Lower lobe of right lung (tissue), 2 donors: ENCODE results near the gene MMP27. TPM values are rescaled to one million over a fixed set of nuclear protein-coding genes. Genes with fewer than 3 reads are reported as not detected.
"Not testable (repeated sequence)": the region's sequence is repeated elsewhere in the genome, so short reads cannot be mapped to it uniquely, and the experiment has no call there.

Source experiments
- ATAC-seq, 2 donors: fragments of 200-7000 bp; cut with Tn5 transposase; one replicate each; pipeline ENCODE4 v1.9.1; 2020 to 2022; ENCODE audit warnings: mild to moderate bottlenecking in 2 of 2, moderate library complexity in 2 of 2
- DNase-seq: peaks from one replicate; pipeline ENCODE4 v3.0.0-alpha.2; 2020
- H3K27ac ChIP-seq: fragments of 200-600 bp; one replicate; pipeline ENCODE4 v1.8.0; 2022
- H3K27me3 ChIP-seq: fragments of 200-600 bp; one replicate; pipeline ENCODE4 v1.8.0; 2022; ENCODE audit warnings: low read depth
- H3K36me3 ChIP-seq: fragments of 200-600 bp; one replicate; pipeline ENCODE4 v1.8.0; 2022; ENCODE audit warnings: mild to moderate bottlenecking
- H3K4me1 ChIP-seq: fragments of 200-600 bp; one replicate; pipeline ENCODE4 v1.8.0; 2022
- H3K4me3 ChIP-seq: fragments of 200-600 bp; one replicate; pipeline ENCODE4 v1.8.0; 2022; ENCODE audit warnings: mild to moderate bottlenecking
- H3K9me3 ChIP-seq: fragments of 200-600 bp; one replicate; pipeline ENCODE4 v1.8.0; 2022
- CTCF ChIP-seq: fragments of 200-600 bp; IDR thresholded peaks from one replicate; pipeline ENCODE4 v1.8.0; 2022; ENCODE audit warnings: antibody characterized with exemption, mild to moderate bottlenecking
- intact Hi-C: fragments of 100-400 bp; cut with DNase I; formaldehyde crosslinking; loops from one replicate; pipeline ENCODE4 v1.11.0; 2022
- total RNA-seq: library from RNA; stranded (reverse); fragmentation: NEBNext Ultra II Directional; extraction: Animal tissue kit (Norgen Biotek cat#: 25700); gene quantifications from one replicate; pipeline ENCODE4 v1.2.1, GENCODE V29; 2021
- donor health status: DM: no; HTN: yes; CAD: no; lungs with severe emphysema.

MMP27 gene
- total RNA-seq, 1 donor from 2014 or later = not detected

- DNase-seq (no peak), ATAC-seq (no peak)
- Histone ChIP-seq H3K36me3 (no peaks in the 10 kb centered on the region), H3K4me3 (no peak overlapping the region), H3K27ac (no peak overlapping the region), H3K9me3 (no peaks in the 10 kb centered on the region), H3K4me1 (peaks cover 5% of the 10 kb centered on the region), H3K27me3 (no peaks in the 10 kb centered on the region)
- no peak for TF ChIP-seq CTCF
- intact Hi-C loops = no loop called here
These were observed 29.1 kb upstream of the MMP27 start for GRCh38 chr11:102734650-102735049.

- TF ChIP-seq CTCF = peak; percentile 76
- H3K9me3 ChIP-seq = no peaks in the 10 kb centered on the region
- no peaks in the 10 kb centered on the region for H3K36me3 ChIP-seq
- peaks cover 5% of the 10 kb centered on the region for H3K4me1 ChIP-seq
- no peak overlapping the region for H3K4me3 ChIP-seq
- no peak overlapping the region for H3K27ac ChIP-seq
- no peaks in the 10 kb centered on the region for H3K27me3 ChIP-seq
- intact Hi-C loops = no loop called here
- peak; percentile 68 for DNase-seq
- peak; percentile 80 to 88 for ATAC-seq
These were observed 27.8 kb upstream of the MMP27 start for GRCh38 chr11:102733232-102733875.

- intact Hi-C loops, H3K36me3 ChIP-seq, H3K27ac ChIP-seq, DNase-seq, H3K4me1 ChIP-seq, H3K27me3 ChIP-seq, H3K9me3 ChIP-seq, H3K4me3 ChIP-seq: not testable (repeated sequence)
- peak in 1 of 2 donors; percentile 40 for ATAC-seq
These were observed 25.4 kb upstream of the MMP27 start for GRCh38 chr11:102730944-102731343.

- Histone ChIP-seq H3K9me3 (no peaks in the 10 kb centered on the region), H3K36me3 (no peaks in the 10 kb centered on the region), H3K27me3 (no peaks in the 10 kb centered on the region), H3K4me3 (no peak overlapping the region), H3K4me1 (peaks cover 5% of the 10 kb centered on the region), H3K27ac (no peak overlapping the region)
- intact Hi-C loops = no loop called here
- ATAC-seq = no peak
- no peak for DNase-seq
- no peak for TF ChIP-seq CTCF
These were observed 24.6 kb upstream of the MMP27 start for GRCh38 chr11:102729849-102730815.

GRCh38 chr11:102727890-102728289, 22.3 kb upstream of the MMP27 start:
- peak; percentile 67 to 68 for ATAC-seq
- no peaks in the 10 kb centered on the region for H3K36me3 ChIP-seq
- H3K4me3 ChIP-seq = no peak overlapping the region
- no peaks in the 10 kb centered on the region for H3K9me3 ChIP-seq
- H3K27ac ChIP-seq = no peak overlapping the region
- no peaks in the 10 kb centered on the region for H3K27me3 ChIP-seq
- no peak for DNase-seq
- TF ChIP-seq CTCF = no peak
- intact Hi-C loops = no loop called here
- H3K4me1 ChIP-seq = peaks cover 5% of the 10 kb centered on the region
